HEK293 (cell line): ENCODE data around the gene AP3D1.
"Not testable (repeated sequence)": the region's sequence is repeated elsewhere in the genome, so short reads cannot be mapped to it uniquely, and the experiment has no call there.

Source experiments
- CTCF ChIA-PET: fragments of 350-600 bp; formaldehyde crosslinking; extraction: SDS; loops from one replicate; lab custom pipeline; 2021; ENCODE audit warnings: antibody characterized with exemption; lab: Yijun Ruan, JAX
- POLR2A ChIA-PET: fragments of 300-600 bp; formaldehyde crosslinking; extraction: SDS; loops from one replicate; lab custom pipeline; 2020; ENCODE audit warnings: antibody characterized with exemption, inconsistent platforms; lab: Yijun Ruan, JAX
- H3K27ac ChIP-seq: fragments of 200-500 bp; sonication (Bioruptor generic); 2 replicates; pipeline ENCODE4 v1.5.1; 2014; ENCODE audit warnings: low read depth, low read length, control low read depth, inconsistent platforms; ENCODE audit errors: extremely low read depth
- H3K36me3 ChIP-seq, 2 experiments: fragments of 200-500 bp in 1 of 2; sonication (Bioruptor generic) in 1 of 2; 1 replicate in 1 of 2; 2 replicates in 1 of 2; pipeline ENCODE4 v1.5.1; 2014 to 2017; ENCODE audit warnings: inconsistent platforms in 2 of 2, low read length in 2 of 2; ENCODE audit not compliant: control insufficient read depth in 2 of 2, insufficient read depth in 1 of 2
- H3K4me1 ChIP-seq: fragments of 200-500 bp; sonication (Bioruptor generic); 2 replicates; pipeline ENCODE4 v1.5.1; 2014; ENCODE audit warnings: mild to moderate bottlenecking, low read length, inconsistent platforms; ENCODE audit not compliant: control insufficient read depth, insufficient read depth
- H3K4me3 ChIP-seq: 2 replicates; pipeline ENCODE4 v1.5.1; 2011; ENCODE audit warnings: low read depth, mild to moderate bottlenecking, control low read depth, low read length, moderate library complexity
- H3K9me3 ChIP-seq: fragments of 200-500 bp; sonication (Bioruptor generic); 2 replicates; pipeline ENCODE4 v1.5.1; 2014; ENCODE audit warnings: low read depth, low read length, inconsistent platforms; ENCODE audit not compliant: control insufficient read depth, insufficient read depth
- PRDM1 ChIP-seq: fragments of 450-650 bp; formaldehyde crosslinking; IDR thresholded peaks from 2 replicates; pipeline ENCODE4; 2016; ENCODE audit warnings: missing biosample characterization, missing genetic modification characterization
- ZNF121 ChIP-seq: fragments of 450-650 bp; formaldehyde crosslinking; IDR thresholded peaks from 2 replicates; pipeline ENCODE4 v1.5.1; 2016; ENCODE audit warnings: missing biosample characterization, missing genetic modification characterization
- ZNF157 ChIP-seq: fragments of 450-650 bp; formaldehyde crosslinking; IDR thresholded peaks from 2 replicates; pipeline ENCODE4 v1.5.1; 2016; ENCODE audit warnings: missing biosample characterization, missing genetic modification characterization
- ZNF530 ChIP-seq: fragments of 450-650 bp; formaldehyde crosslinking; IDR thresholded peaks from 2 replicates; pipeline ENCODE4 v1.5.1; 2016; ENCODE audit warnings: low read depth, missing biosample characterization, missing genetic modification characterization
- ZNF600 ChIP-seq: fragments of 450-650 bp; formaldehyde crosslinking; IDR thresholded peaks from 2 replicates; pipeline ENCODE4 v1.5.1; 2016; ENCODE audit warnings: missing biosample characterization, missing genetic modification characterization
- ZNF660 ChIP-seq: fragments of 450-650 bp; IDR thresholded peaks from 2 replicates; pipeline ENCODE4 v1.5.1; 2018; ENCODE audit warnings: missing biosample characterization, mild to moderate bottlenecking, missing genetic modification characterization
- ZNF707 ChIP-seq: fragments of 450-650 bp; formaldehyde crosslinking; IDR thresholded peaks from 2 replicates; pipeline ENCODE4 v1.5.1; 2016; ENCODE audit warnings: missing biosample characterization, missing genetic modification characterization
- TF ChIP-seq, protein P1 (sequence below): fragments of 450-650 bp; formaldehyde crosslinking; IDR thresholded peaks from 2 replicates; pipeline ENCODE4 v1.5.1; 2016; ENCODE audit warnings: missing biosample characterization, missing genetic modification characterization
- TF ChIP-seq, protein P2 (sequence below): fragments of 450-650 bp; formaldehyde crosslinking; IDR thresholded peaks from 2 replicates; pipeline ENCODE4 v1.5.1; 2016; ENCODE audit warnings: missing biosample characterization, missing genetic modification characterization

Gene AP3D1

DNA sequence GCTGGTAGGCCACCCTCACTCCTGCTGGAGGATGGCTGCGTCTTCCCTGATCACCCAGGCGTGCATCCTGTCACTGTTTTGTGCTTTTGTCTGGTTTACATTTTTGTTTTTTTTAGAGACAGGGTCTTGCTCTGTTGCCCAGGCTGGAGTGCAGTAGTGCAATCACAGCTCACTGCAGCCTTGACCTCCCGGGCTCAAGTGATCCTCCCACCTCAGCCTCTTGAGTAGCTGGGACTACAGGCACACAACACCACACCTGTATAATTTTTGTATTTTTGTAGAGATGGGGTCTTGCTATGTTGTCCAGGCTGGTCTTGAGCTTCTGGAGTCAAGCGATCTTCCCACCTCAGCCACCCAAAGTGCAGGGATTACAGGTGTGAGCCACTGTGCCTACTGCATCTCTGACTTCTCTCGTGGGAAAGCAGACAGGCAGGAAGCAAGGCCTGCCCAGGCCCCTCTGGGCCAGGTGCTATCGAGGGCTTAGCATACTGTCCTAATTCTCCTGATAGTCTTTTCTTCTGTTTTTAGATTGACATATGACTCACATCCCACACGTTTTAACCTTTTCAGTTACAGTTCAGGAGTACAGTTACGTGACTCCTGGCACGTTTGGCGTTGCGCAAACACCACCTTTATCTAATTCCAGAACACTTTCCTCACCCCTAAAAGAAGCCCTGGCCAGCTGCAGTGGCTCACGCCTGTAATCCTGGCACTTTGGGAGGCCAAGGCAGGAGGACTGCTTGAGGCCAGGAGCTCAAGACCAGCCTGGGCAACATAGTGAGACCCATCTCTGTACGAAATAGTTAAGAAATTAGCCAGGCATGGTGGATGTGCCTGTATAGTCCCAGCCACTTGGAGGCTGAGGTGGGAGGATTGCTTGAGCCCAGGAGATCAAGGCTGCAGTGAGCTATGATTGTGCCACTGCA is 64.4 kb downstream of the AP3D1 start:
- CTCF ChIA-PET: interaction anchor here (0.6 to 1.3 kb wide), 5 partner anchors 35 to 199 kb away, joined by 3 to 6 read pairs (median 4); no protein-coding TSS in a partner anchor
- peak; percentile 99 for TF ChIP-seq ZNF121 (tag by site-specific recombination)
- peak; percentile 73; the same call in 1 of the 2 replicates for TF ChIP-seq ZNF600 (tag by site-specific recombination)
- TF ChIP-seq PRDM1: peak; percentile 62
- TF ChIP-seq, all 188 proteins: peak for 3; not testable (repeated sequence) for 185
- H3K9me3 ChIP-seq, H3K4me1 ChIP-seq, H3K4me3 ChIP-seq, H3K36me3 ChIP-seq: not testable (repeated sequence)
- 0 out of 2 replicates have a peak overlapping the region, but pooled peaks have one; percentile 2 for H3K27ac ChIP-seq
- POLR2A ChIA-PET: interaction anchor here (0.6 kb wide), 1 partner anchor 367 kb away, joined by 9 read pairs; no protein-coding TSS in a partner anchor

DNA sequence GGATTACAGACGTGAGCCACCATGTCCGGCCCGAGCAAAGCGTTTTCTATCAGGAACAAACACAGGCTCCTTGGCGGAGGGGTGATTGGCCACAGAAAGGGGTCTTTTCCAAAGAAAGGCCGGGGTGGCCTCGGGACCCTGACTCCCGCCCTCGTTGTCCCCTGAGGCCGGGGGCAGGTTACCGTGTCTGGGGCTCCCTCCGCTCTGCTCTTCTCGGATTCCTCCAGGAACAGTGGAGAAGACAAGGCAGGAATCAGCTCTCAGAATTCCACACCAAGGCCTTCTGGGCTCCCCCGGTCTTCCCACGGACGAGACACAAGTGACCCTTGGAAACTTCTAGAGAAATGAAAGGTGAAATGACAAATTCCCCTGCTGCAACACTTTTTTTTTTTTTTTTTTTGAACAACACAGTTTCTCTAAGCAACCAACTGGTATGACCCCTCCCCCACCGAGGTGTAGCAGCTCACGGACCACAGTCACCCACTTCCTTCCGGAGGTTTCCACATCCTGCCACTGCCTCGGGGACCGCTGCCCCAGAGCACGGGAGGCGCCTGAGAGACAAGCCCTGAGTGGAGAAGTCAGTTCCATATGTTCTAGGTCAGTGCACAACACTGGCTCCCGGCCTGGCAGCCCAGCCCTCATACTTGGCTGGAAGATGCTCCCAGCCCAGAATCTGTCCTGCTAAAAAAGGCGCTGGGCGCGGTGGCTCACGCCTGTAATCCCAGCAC is 66.2 kb downstream of the AP3D1 start:
- 0 out of 2 replicates have a peak, but pooled peaks cover 4% of the 10 kb centered on the region for H3K4me1 ChIP-seq
- TF ChIP-seq ZNF157 (tag by site-specific recombination) (no peak), ZNF530 (tag by site-specific recombination) (no peak), ZNF707 (tag by site-specific recombination) (no peak)
- no peak overlapping the region for H3K4me3 ChIP-seq
- peaks cover 0 to 14% of the 10 kb centered on the region in 2 experiments; a peak in 2 of 3 replicates for H3K36me3 ChIP-seq
- POLR2A ChIA-PET: interaction anchor here (0.6 kb wide), 1 partner anchor 78 kb away, joined by 3 read pairs; the partner anchor contains the start of gene DOT1L
- H3K9me3 ChIP-seq: no peaks in the 10 kb centered on the region
- H3K27ac ChIP-seq: no peak overlapping the region
- CTCF ChIA-PET: interaction anchor here (0.6 to 1.2 kb wide), 2 partner anchors 17 to 155 kb away, joined by 3 read pairs; no protein-coding TSS in a partner anchor

DNA sequence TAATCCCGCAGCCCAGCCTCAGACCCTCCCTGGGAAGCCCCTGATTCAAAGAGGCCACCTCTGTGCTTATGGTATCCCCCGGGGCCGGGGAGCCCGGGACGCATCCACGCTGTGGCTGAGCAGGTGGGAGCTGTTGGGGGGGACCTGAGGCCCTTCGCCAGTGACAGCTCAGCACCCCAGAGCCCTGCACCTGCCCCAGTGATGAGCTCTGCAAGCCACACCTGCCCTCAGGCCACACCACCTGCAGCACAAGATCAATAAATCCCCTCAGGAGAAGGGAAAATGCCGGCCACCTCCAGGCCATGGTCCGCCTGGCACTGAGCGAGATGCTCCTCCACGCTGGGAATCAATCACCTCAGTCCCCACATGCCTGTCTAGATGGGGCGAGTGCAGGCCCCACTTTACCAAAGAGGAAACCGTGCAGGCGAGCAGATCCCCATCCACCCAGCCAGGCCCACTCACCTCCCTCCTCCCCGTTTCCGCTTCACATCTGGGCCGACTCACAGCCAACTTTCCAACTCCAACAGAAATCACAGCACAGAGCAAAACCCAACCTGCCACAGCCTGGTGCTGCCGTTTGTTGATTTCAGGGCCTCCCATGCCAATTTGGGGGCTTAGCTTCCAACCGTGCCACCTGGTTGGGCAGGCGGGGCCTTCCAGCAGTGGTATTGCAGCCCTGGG is 68.1 kb downstream of the AP3D1 start:
- POLR2A ChIA-PET: interaction anchor here (0.5 kb wide), 1 partner anchor 142 kb away, joined by 4 read pairs; no protein-coding TSS in a partner anchor
- TF ChIP-seq ZNF660: no peak
- TF ChIP-seq, protein P1, sequence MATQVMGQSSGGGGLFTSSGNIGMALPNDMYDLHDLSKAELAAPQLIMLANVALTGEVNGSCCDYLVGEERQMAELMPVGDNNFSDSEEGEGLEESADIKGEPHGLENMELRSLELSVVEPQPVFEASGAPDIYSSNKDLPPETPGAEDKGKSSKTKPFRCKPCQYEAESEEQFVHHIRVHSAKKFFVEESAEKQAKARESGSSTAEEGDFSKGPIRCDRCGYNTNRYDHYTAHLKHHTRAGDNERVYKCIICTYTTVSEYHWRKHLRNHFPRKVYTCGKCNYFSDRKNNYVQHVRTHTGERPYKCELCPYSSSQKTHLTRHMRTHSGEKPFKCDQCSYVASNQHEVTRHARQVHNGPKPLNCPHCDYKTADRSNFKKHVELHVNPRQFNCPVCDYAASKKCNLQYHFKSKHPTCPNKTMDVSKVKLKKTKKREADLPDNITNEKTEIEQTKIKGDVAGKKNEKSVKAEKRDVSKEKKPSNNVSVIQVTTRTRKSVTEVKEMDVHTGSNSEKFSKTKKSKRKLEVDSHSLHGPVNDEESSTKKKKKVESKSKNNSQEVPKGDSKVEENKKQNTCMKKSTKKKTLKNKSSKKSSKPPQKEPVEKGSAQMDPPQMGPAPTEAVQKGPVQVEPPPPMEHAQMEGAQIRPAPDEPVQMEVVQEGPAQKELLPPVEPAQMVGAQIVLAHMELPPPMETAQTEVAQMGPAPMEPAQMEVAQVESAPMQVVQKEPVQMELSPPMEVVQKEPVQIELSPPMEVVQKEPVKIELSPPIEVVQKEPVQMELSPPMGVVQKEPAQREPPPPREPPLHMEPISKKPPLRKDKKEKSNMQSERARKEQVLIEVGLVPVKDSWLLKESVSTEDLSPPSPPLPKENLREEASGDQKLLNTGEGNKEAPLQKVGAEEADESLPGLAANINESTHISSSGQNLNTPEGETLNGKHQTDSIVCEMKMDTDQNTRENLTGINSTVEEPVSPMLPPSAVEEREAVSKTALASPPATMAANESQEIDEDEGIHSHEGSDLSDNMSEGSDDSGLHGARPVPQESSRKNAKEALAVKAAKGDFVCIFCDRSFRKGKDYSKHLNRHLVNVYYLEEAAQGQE: no peak
- TF ChIP-seq, protein P2, sequence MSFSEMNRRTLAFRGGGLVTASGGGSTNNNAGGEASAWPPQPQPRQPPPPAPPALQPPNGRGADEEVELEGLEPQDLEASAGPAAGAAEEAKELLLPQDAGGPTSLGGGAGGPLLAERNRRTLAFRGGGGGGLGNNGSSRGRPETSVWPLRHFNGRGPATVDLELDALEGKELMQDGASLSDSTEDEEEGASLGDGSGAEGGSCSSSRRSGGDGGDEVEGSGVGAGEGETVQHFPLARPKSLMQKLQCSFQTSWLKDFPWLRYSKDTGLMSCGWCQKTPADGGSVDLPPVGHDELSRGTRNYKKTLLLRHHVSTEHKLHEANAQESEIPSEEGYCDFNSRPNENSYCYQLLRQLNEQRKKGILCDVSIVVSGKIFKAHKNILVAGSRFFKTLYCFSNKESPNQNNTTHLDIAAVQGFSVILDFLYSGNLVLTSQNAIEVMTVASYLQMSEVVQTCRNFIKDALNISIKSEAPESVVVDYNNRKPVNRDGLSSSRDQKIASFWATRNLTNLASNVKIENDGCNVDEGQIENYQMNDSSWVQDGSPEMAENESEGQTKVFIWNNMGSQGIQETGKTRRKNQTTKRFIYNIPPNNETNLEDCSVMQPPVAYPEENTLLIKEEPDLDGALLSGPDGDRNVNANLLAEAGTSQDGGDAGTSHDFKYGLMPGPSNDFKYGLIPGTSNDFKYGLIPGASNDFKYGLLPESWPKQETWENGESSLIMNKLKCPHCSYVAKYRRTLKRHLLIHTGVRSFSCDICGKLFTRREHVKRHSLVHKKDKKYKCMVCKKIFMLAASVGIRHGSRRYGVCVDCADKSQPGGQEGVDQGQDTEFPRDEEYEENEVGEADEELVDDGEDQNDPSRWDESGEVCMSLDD (tag by site-specific recombination): no peak

More for the DNA sequence above, 68.1 kb downstream of the AP3D1 start:
- H3K9me3 ChIP-seq: no peaks in the 10 kb centered on the region
- H3K4me3 ChIP-seq: no peak overlapping the region
- no peaks in the 10 kb centered on the region for H3K4me1 ChIP-seq
- CTCF ChIA-PET: interaction anchor here (1.3 kb wide), 1 partner anchor 13 kb away, joined by 4 read pairs; no protein-coding TSS in a partner anchor
- peaks cover 0 to 32% of the 10 kb centered on the region in 2 experiments; a peak in 2 of 3 replicates for H3K36me3 ChIP-seq
- H3K27ac ChIP-seq: no peak overlapping the region
